Measurements from ENCODE around the gene LLGL2.

GRCh38 chr17:75509528-75510258, 15.8 kb upstream of the LLGL2 start:
- TF ChIP-seq POLR2A (IDR thresholded peaks at IDR 0.05; ENCODE audit: extremely low read depth, insufficient read length), result no peak
- no peak for TF ChIP-seq CTCF (IDR thresholded peaks at IDR 0.05; ENCODE audit: low read depth, low read length)
- TF ChIP-seq MYC (IDR thresholded peaks at IDR 0.05; ENCODE audit: low read depth, low read length), result no peak
- TF ChIP-seq MAX (IDR thresholded peaks at IDR 0.05; ENCODE audit: low read depth, low read length), result no peak

Measured in NB4 (cell line).